Loucy (cell line): ENCODE data around the gene CLNS1A.

Source experiments
- CTCF ChIP-seq: fragments of 200-600 bp; sonication (generic); conservative IDR thresholded peaks from 2 replicates; pipeline ENCODE4 v1.5.1; 2014; ENCODE audit warnings: mild to moderate bottlenecking, antibody characterized with exemption, low read length
- EZH2phosphoT487 ChIP-seq: fragments of 200-600 bp; IDR thresholded peaks from 2 replicates; pipeline ENCODE4 v1.6.1; 2018; ENCODE audit warnings: antibody characterized with exemption, mild to moderate bottlenecking, moderate library complexity, borderline replicate concordance

- TF ChIP-seq CTCF (no peak), EZH2phosphoT487 (no peak)
Measured at GRCh38 chr11:77677138-77677537, 39.5 kb upstream of the CLNS1A start.
